Colonic mucosa (tissue), 4 donors: ENCODE results near the gene ABCB4. TPM values are rescaled to one million over a fixed set of nuclear protein-coding genes. Genes with fewer than 3 reads are reported as not detected.

ENCODE experiments used
- DNase-seq: peaks from one replicate; pipeline ENCODE4 v3.0.0-alpha.2; 2020
- H3K27ac ChIP-seq: fragments of 200-600 bp; one replicate; pipeline ENCODE4 v1.8.0; 2021
- H3K27me3 ChIP-seq: fragments of 200-600 bp; one replicate; pipeline ENCODE4 v1.8.0; 2021
- H3K36me3 ChIP-seq: fragments of 200-600 bp; one replicate; pipeline ENCODE4 v1.8.0; 2021
- H3K4me1 ChIP-seq: fragments of 200-600 bp; one replicate; pipeline ENCODE4 v1.8.0; 2021; ENCODE audit warnings: mild to moderate bottlenecking
- H3K4me3 ChIP-seq: fragments of 200-600 bp; one replicate; pipeline ENCODE4 v1.8.0; 2021
- H3K9ac ChIP-seq, 2 donors: one replicate each; pipeline ENCODE4 v1.7.0; 2013; ENCODE audit warnings: control low read depth in 2 of 2, low read depth in 2 of 2, low read length in 2 of 2
- H3K9me3 ChIP-seq: fragments of 200-600 bp; one replicate; pipeline ENCODE4 v1.8.0; 2021
- CTCF ChIP-seq: fragments of 200-600 bp; IDR thresholded peaks from one replicate; pipeline ENCODE4 v1.8.0; 2022; ENCODE audit warnings: antibody characterized with exemption, mild to moderate bottlenecking
- intact Hi-C: fragments of 100-400 bp; cut with DNase I; formaldehyde crosslinking; loops from one replicate; pipeline ENCODE4 v1.14.1; 2022
- total RNA-seq, 2 donors: library from RNA; stranded (reverse); fragmentation: NEBNext Ultra II Directional in 1 of 2; extraction: Animal tissue kit (Norgen Biotek cat#: 25700) in 1 of 2; gene quantifications; one replicate each; pipeline ENCODE4 v1.2.1, GENCODE V29; 2021
- donor health status: healthy.
- donor health status: DM: no; HTN: no; CAD: no.
- donor health status: DM: no; HTN: no; CAD: no.

The ABCB4 gene
- total RNA-seq, 2 donors from 2014 or later, result 0.30 to 0.35 TPM

- H3K4me3 ChIP-seq, result no peak overlapping the region
- DNase-seq, result peak; percentile 79
- intact Hi-C loops, result loop anchor here (2.0 kb wide), 1 partner anchor 104 kb away; no protein-coding TSS in a partner anchor
- no peaks in the 10 kb centered on the region for H3K36me3 ChIP-seq
- no peak overlapping the region for H3K9ac ChIP-seq
- H3K27ac ChIP-seq, result no peak overlapping the region
- no peaks in the 10 kb centered on the region for H3K4me1 ChIP-seq
- H3K9me3 ChIP-seq, result no peaks in the 10 kb centered on the region
- no peaks in the 10 kb centered on the region for H3K27me3 ChIP-seq
- peak; percentile 54 for TF ChIP-seq CTCF
Measured at GRCh38 chr7:87416682-87417587, 58.5 kb downstream of the ABCB4 start.

- no peaks in the 10 kb centered on the region for H3K9me3 ChIP-seq
- intact Hi-C loops, result no loop called here
- TF ChIP-seq CTCF, result no peak
- no peaks in the 10 kb centered on the region for H3K4me1 ChIP-seq
- no peak for DNase-seq
- H3K27ac ChIP-seq, result no peak overlapping the region
- no peak overlapping the region for H3K9ac ChIP-seq
- H3K36me3 ChIP-seq, result no peaks in the 10 kb centered on the region
- H3K4me3 ChIP-seq, result no peak overlapping the region
- H3K27me3 ChIP-seq, result no peaks in the 10 kb centered on the region
Measured at GRCh38 chr7:87414794-87415188, 60.7 kb downstream of the ABCB4 start.

GRCh38 chr7:87413951-87414793, 61.3 kb downstream of the ABCB4 start:
- DNase-seq, result no peak
- Histone ChIP-seq H3K4me1 (no peaks in the 10 kb centered on the region), H3K27me3 (no peaks in the 10 kb centered on the region), H3K27ac (no peak overlapping the region), H3K9me3 (no peaks in the 10 kb centered on the region), H3K9ac (no peak overlapping the region), H3K36me3 (no peaks in the 10 kb centered on the region), H3K4me3 (no peak overlapping the region)
- intact Hi-C loops, result no loop called here
- TF ChIP-seq CTCF, result no peak

- H3K27me3 ChIP-seq, result no peaks in the 10 kb centered on the region
- H3K9me3 ChIP-seq, result no peaks in the 10 kb centered on the region
- no peak overlapping the region for H3K27ac ChIP-seq
- no peaks in the 10 kb centered on the region for H3K4me1 ChIP-seq
- intact Hi-C loops, result no loop called here
- H3K36me3 ChIP-seq, result no peaks in the 10 kb centered on the region
- H3K9ac ChIP-seq, result no peak overlapping the region
- no peak for DNase-seq
- TF ChIP-seq CTCF, result no peak
- H3K4me3 ChIP-seq, result no peak overlapping the region
Measured at GRCh38 chr7:87413029-87413428, 62.5 kb downstream of the ABCB4 start.

GRCh38 chr7:87411186-87411585, 64.3 kb downstream of the ABCB4 start:
- H3K27me3 ChIP-seq, result no peaks in the 10 kb centered on the region
- no peak overlapping the region for H3K27ac ChIP-seq
- H3K4me1 ChIP-seq, result no peaks in the 10 kb centered on the region
- H3K36me3 ChIP-seq, result no peaks in the 10 kb centered on the region
- intact Hi-C loops, result no loop called here
- TF ChIP-seq CTCF, result no peak
- H3K9ac ChIP-seq, result no peak overlapping the region
- no peak overlapping the region for H3K4me3 ChIP-seq
- DNase-seq, result no peak
- H3K9me3 ChIP-seq, result no peaks in the 10 kb centered on the region
